Ascending aorta (tissue), 2 donors: ENCODE results near the gene XRCC3. TPM values are rescaled to one million over a fixed set of nuclear protein-coding genes. Genes with fewer than 3 reads are reported as not detected.

Experiments
- DNase-seq, 2 donors: peaks; one replicate each; pipeline ENCODE4 v3.0.0-alpha.2; 2019; ENCODE audit warnings: low spot score in 2 of 2
- H3K27ac ChIP-seq, 2 donors: fragments of 200-600 bp; sonication (generic); one replicate each; pipeline ENCODE4 v1.5.1; 2016 to 2017; ENCODE audit warnings: mild to moderate bottlenecking in 1 of 2
- H3K27me3 ChIP-seq: fragments of 200-600 bp; sonication (generic); one replicate; pipeline ENCODE4 v1.5.1; 2017
- H3K36me3 ChIP-seq, 2 donors: fragments of 200-600 bp; sonication (generic); one replicate each; pipeline ENCODE4 v1.5.1; 2016
- H3K4me1 ChIP-seq, 2 donors: fragments of 200-600 bp; sonication (generic); one replicate each; pipeline ENCODE4 v1.5.1; 2016 to 2017; ENCODE audit warnings: mild to moderate bottlenecking in 1 of 2
- H3K4me3 ChIP-seq, 2 donors: fragments of 200-600 bp; sonication (generic); one replicate each; pipeline ENCODE4 v1.5.1; 2016 to 2017; ENCODE audit warnings: mild to moderate bottlenecking in 1 of 2
- H3K9me3 ChIP-seq, 2 donors: fragments of 200-600 bp; sonication (generic); one replicate each; pipeline ENCODE4 v1.5.1; 2016
- CTCF ChIP-seq, 3 experiments: fragments of 200-600 bp in 2 of 3; fragments of 450-650 bp in 1 of 3; sonication (generic) in 2 of 3; IDR thresholded peaks; one replicate each; pipeline ENCODE4 v1.5.1; 2016 to 2019; ENCODE audit warnings: antibody characterized with exemption in 3 of 3, mild to moderate bottlenecking in 1 of 3, moderate library complexity in 1 of 3
- intact Hi-C: fragments of 100-400 bp; cut with DNase I; formaldehyde crosslinking; loops from one replicate; pipeline ENCODE4 v1.15.1; 2023
- total RNA-seq: library from RNA; depleted of rRNA; stranded (reverse); fragments of >200 nt; gene quantifications from one replicate; pipeline ENCODE4 v1.1.0, GENCODE V29; 2016

XRCC3 gene
- total RNA-seq, 1 donor from 2014 or later: 9.0 TPM

DNA sequence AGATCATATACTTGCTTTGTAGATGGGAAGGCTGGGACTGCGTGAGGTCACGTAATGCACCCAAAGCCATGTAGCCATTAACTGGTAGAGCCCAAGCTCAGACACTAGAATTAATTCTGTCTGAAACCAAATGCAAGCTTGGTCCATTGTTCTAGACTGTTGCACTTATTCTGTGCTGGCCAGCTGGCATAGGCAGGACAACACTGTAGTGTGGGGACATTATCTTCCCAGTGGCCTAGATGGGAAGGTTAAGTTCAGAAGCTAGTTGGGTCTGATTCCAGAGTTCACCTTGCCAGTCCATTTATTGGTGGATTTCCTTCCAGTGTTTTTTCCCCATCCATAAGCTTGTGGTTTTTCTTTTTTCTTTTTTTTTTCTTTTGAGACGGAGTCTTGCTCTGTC, 47.1 kb downstream of the XRCC3 start:
- Histone ChIP-seq H3K36me3 (peaks cover 70 to 91% of the 10 kb centered on the region in 2 donors), H3K27ac (no peak overlapping the region), H3K9me3 (no peaks in the 10 kb centered on the region), H3K4me3 (no peak overlapping the region), H3K4me1 (peaks cover 0 to 17% of the 10 kb centered on the region in 2 donors), H3K27me3 (no peaks in the 10 kb centered on the region)
- DNase-seq: no peak
- intact Hi-C loops: no loop called here
- TF ChIP-seq CTCF (IDR thresholded peaks at IDR 0.05): no peak

DNA sequence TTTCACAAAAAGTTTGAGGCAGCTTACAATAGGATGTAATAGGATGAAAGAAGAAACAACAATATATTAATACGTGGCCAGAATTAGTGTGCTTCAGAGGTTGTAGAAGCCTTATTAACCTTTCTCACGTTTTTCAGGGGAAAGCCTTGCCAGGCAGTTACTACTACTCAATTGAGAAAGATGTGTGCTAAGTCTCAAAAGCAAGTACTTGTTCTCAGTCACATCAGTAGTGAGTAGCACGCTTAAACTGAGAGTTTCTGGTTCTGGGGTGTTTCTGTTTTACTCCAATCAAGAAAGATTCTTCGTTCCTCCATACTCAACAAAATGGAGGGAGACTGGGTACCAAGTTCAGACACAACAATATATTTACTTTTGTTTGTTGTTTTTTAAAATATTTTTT, 47.6 kb downstream of the XRCC3 start:
- no peaks in the 10 kb centered on the region for H3K27me3 ChIP-seq

GRCh38 chr14:103663506-103663905, 51.7 kb downstream of the XRCC3 start:
- Histone ChIP-seq H3K27me3 (no peaks in the 10 kb centered on the region), H3K27ac (peak overlapping the region; percentile 43 to 71), H3K9me3 (no peaks in the 10 kb centered on the region), H3K4me3 (no peak overlapping the region), H3K36me3 (peaks cover 71 to 92% of the 10 kb centered on the region in 2 donors), H3K4me1 (peaks cover 0 to 17% of the 10 kb centered on the region in 2 donors)
- intact Hi-C loops: no loop called here
- DNase-seq: no peak
- no peak for TF ChIP-seq CTCF (IDR thresholded peaks at IDR 0.05)

More for the DNA sequence above, 47.6 kb downstream of the XRCC3 start:
- TF ChIP-seq CTCF (IDR thresholded peaks at IDR 0.05): no peak
- H3K4me1 ChIP-seq: peaks cover 0 to 17% of the 10 kb centered on the region in 2 donors
- H3K36me3 ChIP-seq: peaks cover 69 to 90% of the 10 kb centered on the region in 2 donors
- no peak overlapping the region for H3K27ac ChIP-seq
- intact Hi-C loops: no loop called here
- no peaks in the 10 kb centered on the region for H3K9me3 ChIP-seq
- no peak overlapping the region for H3K4me3 ChIP-seq
- DNase-seq: no peak

GRCh38 chr14:103662591-103662990, 52.7 kb downstream of the XRCC3 start:
- Histone ChIP-seq H3K27me3 (no peaks in the 10 kb centered on the region), H3K4me3 (no peak overlapping the region), H3K27ac (no peak overlapping the region), H3K36me3 (peaks cover 61 to 89% of the 10 kb centered on the region in 2 donors), H3K4me1 (peaks cover 0 to 17% of the 10 kb centered on the region in 2 donors), H3K9me3 (no peaks in the 10 kb centered on the region)
- TF ChIP-seq CTCF (IDR thresholded peaks at IDR 0.05): no peak
- no peak for DNase-seq
- intact Hi-C loops: no loop called here

- Histone ChIP-seq H3K36me3 (peaks cover 59 to 89% of the 10 kb centered on the region in 2 donors), H3K27ac (no peak overlapping the region), H3K4me1 (peaks cover 0 to 17% of the 10 kb centered on the region in 2 donors), H3K27me3 (no peaks in the 10 kb centered on the region), H3K4me3 (no peak overlapping the region), H3K9me3 (no peaks in the 10 kb centered on the region)
- TF ChIP-seq CTCF (IDR thresholded peaks at IDR 0.05): no peak
- no peak for DNase-seq
- intact Hi-C loops: no loop called here
Observed at GRCh38 chr14:103662029-103662428, 53.2 kb downstream of the XRCC3 start.

- H3K27me3 ChIP-seq: no peaks in the 10 kb centered on the region
- no peak for TF ChIP-seq CTCF (IDR thresholded peaks at IDR 0.05)
- intact Hi-C loops: no loop called here
- peaks cover 68 to 93% of the 10 kb centered on the region in 2 donors for H3K36me3 ChIP-seq
- no peak for DNase-seq
- no peak overlapping the region for H3K4me3 ChIP-seq
- peaks cover under 1 to 17% of the 10 kb centered on the region in 2 donors for H3K4me1 ChIP-seq
- H3K27ac ChIP-seq: no peak overlapping the region
- no peaks in the 10 kb centered on the region for H3K9me3 ChIP-seq
Observed at GRCh38 chr14:103659631-103660030, 55.6 kb downstream of the XRCC3 start.
